GM21360 (cell line): ENCODE results near the gene ZNF165.
"Not testable (repeated sequence)": the region's sequence is repeated elsewhere in the genome, so short reads cannot be mapped to it uniquely, and the experiment has no call there.

ENCODE experiments used
- ATAC-seq: cut with Tn5 transposase; IDR thresholded peaks from one replicate; pipeline ENCODE4 v1.9.1; 2021; ENCODE audit warnings: mild to moderate bottlenecking, moderate library complexity; ENCODE audit not compliant: unreplicated experiment

Gene ZNF165

DNA sequence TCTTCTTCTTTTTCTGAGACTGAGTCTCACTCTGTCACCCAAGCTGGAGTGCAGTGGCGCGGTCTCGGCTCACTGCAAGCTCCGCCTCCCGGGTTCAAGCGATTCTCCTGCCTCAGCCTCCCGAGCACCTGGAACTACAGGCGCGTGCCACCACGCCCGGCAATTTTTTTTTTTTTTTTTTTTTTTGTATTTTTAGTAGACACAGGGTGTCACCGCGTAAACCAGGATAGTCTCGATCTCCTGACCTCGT, at the start of gene ZNF165:
TSS of gene ZNF165 (plus strand) at position 188 of the 250 bp plus-strand sequence. CDS start 4,913 bp downstream, outside the sequence.
- ATAC-seq, result not testable (repeated sequence)

DNA sequence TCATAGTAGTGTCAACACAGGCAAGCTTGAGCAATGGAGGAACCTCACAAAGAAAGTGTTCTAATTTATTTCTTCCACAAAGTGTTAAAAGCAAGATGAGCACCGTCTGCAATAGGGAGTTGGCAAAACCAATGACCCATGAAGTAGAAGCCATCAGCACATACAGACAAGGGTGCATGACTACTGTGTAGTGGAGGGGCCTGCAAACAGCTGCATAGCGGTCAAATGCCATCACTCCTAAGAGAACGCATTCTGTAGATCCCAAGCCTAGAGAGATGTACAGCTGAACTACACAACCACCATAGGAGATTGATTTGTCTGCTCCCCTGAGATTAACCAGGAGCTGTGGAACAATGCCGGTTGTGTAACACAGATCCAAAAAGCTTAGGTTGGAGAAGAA, 26.8 kb upstream of the ZNF165 start:
- no peak for ATAC-seq

DNA sequence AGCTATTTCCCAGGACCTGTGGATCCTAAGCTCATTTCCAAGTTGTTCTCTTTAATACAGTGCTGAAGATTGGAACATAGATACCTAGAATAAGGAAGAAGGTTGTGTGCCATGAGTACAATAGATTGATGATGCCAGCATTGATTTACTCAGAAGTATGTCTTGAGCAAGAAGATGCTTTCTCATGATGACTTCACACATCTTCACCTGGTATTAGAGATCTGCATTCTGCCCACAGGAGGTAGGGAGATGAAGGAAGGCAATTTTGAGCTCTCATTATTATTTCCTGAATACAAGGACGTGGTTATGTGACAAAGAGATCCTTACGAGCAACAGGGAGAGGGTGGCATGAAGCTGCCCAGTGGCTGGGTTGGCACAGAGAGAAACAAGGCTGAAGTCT, 20.0 kb upstream of the ZNF165 start:
- no peak for ATAC-seq

DNA sequence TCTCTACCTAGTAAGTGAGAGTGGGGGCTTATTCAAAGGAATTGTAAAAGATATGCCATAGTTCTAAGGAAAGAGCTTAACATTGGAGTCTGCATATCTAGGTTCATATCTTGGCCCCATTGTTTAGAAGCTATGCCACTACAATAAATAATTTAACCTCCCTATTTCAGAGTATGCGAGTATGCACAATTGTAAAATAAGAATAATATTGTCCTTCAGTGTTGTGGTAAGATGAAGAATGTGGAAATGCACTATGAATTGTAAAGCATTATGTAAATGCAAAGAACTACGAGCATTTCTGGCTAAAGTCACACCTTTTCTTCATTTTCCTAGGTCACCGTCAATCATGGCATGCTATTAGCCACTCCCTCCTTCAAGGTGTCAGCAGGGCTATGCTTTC, 16.1 kb upstream of the ZNF165 start:
- no peak for ATAC-seq

DNA sequence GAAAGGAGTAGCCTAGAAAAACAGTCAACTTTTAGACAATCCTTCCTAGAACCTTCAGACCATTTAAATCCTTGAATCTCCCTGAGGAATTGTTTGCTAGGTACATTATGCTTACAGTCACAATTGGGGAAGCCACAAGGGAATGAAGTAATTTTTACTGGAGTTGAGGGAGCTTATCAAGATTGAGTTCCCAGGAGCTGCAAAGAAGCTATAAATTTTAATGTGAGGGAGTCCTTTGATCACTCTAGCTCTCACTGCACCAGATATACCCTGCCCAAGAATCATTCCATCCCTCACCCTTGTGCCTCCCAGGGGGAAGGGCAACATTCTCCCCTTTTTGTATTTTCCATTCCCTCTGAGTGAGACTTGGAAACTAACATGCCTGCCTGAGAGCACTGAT, 12.3 kb upstream of the ZNF165 start:
- ATAC-seq, result no peak

DNA sequence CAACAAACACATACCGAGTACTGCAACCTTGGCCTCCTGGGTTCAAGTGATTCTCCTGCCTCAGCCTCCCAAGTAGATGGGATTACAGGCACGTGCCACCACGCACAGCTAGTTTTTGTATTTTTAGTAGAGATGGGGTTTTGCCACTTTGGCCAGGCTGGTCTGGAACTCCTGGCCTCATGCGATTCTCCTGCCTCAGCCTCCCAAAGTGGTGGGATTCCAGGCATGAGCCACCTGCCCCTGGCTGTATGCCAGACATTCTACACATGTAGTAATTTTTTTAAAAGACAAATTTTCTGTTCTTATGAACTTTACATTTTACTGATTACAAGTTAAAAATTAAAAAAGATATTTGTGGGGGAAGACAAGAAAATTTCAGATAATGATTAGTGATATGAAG, 9.4 kb upstream of the ZNF165 start:
- not testable (repeated sequence) for ATAC-seq

DNA sequence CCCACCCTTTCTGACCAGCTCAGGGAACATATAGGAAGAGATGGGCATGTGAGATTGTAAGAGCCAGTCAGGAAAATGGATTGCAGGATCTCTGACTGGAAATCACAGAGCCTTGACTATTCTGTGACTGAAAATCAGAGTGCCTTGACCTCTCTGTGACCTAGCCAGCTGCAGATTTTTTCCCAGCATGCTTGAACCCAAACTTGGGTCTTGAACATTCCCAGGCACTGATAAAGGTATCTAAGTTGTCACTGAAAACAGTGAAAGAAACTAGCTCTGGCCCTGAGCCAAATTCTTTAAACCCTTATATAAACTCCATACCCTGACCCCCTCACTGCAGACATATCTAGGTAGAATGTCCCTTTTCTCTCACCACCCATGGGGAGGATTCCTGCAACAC, 2.3 kb upstream of the ZNF165 start:
- ATAC-seq, result no peak

DNA sequence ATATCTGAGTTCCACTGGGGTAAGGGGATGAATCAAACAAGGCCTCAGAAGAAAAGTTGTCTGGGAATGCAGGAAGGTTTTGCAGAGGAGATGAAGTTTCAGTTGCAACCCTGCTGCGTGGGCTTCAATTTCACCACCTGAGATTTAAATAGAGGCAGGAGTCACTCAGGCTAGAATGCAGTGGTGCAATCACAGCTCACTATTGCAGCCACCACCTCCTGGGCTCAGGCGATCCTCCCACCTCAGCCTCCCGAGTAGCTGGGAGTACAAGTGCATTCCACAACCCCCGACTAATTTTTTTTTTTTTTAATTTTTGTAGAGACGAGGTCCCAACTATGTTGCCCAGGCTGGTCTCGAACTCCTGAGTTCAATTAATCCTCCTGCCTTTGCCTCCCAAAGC, 1.5 kb upstream of the ZNF165 start:
- ATAC-seq, result no peak

DNA sequence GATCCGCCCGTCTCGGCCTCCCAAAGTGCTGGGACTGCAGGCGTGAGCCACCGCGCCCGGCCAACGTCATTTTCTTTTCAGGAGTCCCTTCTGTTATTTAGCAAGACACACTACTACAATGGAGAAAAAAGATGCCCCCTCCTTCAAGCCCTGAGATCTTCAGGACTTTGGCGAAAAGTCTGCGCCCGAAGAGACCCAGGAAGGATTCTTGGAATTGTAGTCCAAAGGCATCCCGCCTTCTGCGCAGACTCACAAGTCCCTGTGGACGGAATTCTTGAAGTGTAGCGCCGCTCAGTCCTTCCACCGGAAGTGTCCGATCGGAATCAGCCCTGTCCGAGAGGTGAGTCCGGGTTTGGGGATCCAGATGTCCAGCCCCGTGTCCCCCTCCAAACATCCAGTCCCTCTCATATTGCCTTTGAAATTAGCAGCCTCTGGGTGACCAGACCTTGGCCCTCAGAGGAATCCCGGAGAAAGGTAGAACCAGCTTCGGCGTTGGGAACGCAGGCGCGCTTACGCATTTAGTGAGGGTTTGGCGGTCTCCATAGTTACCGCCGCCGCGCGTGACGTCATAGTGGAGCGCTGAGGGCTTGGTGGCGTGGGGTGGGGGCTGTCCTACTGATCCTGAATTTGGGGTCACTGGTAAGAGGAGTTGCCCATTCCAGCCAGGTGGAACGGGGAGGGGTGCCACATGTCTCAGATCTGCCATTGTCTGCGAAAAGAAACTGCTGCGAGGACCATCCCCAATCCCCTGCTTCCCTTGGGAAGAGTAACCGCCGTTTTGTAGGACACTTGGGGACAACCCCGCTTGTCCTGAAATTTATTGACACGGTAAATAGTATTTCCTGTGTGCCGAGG, 490 bp downstream of the ZNF165 start:
- ATAC-seq, result peak; percentile 59

DNA sequence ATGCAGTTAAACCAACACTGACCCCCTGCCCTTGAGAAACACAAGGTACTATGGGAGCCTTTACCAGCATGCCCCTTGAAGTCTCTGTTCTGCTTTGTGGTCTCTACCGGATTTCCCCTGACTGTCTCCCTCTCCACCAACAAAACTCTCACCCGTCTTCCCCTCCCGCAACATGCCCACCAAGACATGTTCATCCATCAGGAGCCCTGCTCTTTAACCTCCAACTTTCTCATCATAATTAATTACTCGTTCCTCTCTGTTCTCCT, 1.1 kb downstream of the ZNF165 start:
- no peak for ATAC-seq

DNA sequence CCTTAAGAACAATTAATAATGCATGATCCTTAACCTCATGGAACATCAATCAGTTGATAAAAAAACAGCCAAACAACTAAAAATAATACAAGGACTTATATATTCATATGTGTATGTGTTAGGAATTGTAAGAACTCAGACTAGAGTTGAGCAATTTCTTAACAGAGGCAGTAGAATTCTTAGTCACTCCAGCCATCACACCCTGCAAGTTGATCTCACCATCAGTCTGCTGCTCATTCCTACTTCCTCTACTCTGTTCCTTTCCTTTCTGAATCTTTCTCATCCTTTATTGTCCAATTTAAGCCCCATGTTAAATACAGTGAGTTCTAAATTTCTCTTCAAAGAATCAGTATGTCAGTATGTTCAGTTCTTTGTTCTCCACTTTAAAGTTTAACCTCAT, 2.6 kb downstream of the ZNF165 start:
- ATAC-seq, result no peak

DNA sequence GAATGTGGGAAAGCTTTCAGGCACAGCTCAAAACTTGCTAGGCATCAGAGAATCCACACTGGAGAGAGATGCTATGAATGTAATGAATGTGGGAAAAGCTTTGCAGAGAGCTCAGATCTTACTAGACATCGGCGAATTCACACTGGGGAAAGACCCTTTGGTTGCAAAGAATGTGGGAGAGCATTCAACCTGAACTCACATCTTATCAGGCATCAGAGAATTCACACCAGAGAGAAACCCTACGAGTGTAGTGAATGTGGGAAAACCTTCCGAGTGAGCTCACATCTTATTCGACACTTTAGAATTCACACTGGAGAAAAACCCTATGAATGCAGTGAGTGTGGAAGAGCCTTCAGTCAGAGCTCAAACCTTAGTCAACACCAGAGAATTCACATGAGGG, 8.7 kb downstream of the ZNF165 start:
- ATAC-seq, result no peak

DNA sequence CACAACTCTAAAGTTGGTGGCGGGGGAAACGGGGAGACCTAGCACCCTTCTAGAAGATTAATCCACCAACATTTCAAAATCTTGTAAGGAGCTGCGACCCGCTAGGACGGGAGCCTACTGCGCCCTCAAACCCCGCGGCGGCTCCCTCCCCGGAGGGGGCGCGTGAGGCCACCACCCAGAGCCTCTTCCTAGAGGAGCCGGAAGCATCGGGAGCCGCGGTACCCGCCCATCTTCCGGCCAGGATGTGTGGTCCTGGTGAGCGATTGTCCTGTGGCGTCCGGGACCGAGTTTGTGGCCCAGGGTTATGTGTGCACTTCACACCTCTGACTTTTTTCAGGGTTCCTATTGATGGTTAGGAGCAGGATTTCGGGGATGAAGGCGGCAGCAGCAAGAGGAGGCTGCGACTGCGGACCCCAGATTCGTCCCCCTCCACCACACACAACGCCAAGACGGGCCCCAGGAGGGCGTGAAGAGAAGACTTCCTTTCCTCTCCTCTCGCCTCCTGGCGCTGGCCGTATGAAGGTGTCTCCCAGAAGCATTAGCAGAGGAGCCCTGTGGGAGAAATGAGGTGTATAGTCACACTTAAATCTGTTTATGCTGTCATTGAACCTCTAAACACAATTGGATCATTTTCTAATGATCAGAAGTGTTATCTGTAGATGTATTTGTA, 10.7 kb downstream of the ZNF165 start:
- ATAC-seq, result no peak

DNA sequence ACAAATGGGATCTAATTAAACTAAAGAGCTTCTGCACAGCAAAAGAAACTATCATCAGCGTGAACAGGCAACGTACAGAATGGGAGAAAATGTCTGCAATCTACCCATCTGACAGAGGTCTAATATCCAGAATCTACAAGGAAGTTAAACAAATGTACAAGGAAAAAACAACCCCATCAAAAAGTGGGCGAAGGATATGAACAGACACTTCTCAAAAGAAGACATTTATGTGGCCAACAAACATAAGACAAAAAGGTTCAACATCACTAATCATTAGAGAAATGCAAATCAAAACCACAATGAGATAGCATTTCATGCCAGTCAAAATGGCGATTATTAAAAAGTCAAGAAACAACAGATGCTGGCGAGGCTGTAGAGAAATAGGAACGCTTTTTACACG, 21.9 kb downstream of the ZNF165 start:
- not testable (repeated sequence) for ATAC-seq

DNA sequence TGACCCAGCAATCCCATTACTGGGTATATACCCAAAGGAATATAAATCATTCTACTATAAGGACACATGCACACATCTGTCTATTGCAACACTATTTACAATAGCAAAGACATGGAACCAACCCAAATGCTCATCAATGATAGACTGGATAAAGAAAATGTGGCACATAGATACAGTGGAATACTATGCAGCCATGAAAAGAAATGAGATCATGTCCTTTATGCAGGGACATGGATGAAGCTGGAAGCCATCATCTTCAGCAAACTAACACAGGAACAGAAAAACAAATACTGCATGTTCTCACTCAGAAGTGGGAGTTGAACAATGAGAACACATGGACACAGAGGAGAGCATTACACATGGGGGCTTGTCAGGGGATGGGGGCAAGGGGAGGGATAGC, 22.3 kb downstream of the ZNF165 start:
- not testable (repeated sequence) for ATAC-seq

DNA sequence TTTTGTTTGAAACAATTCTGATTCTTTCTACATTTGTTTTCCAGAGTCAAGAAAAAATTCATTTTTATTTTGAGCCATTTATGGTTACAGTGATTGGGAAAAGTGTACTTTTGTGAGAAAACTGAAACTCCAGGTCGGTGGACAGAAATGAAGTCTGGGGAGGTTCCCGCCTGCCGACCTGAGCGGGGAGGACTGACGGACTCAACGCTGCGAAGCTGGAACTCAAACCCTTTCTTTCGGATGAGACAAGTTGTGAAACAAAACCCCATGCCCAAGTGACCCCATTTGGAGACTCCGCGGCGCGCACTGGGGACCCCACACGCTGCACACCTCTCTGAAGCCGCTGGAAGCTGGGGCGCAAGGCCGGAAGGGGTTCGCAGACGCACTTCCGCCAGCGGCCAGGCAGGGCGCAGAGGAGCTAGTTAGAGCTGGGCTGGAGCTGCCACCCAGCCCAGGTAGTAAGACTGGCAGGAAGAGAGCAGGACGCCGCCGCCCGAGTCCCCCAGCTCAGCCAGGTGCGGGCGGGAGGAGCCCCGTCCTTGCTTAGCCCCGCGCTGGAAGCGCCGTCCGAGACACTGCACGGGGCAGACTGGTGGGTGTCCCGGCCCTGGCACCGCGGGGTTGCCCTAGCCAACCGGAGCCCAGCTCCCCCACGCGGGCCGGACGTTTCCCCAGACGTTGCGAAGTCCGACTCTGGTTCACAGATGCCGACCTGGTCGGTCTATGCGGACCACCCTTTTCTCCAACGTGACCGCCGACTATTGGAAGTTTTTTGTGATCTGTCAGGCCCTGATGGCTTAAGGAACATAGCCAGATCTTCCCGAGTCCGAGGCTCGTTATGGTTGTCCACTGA, 24.2 kb downstream of the ZNF165 start:
- peak; percentile 98 for ATAC-seq

DNA sequence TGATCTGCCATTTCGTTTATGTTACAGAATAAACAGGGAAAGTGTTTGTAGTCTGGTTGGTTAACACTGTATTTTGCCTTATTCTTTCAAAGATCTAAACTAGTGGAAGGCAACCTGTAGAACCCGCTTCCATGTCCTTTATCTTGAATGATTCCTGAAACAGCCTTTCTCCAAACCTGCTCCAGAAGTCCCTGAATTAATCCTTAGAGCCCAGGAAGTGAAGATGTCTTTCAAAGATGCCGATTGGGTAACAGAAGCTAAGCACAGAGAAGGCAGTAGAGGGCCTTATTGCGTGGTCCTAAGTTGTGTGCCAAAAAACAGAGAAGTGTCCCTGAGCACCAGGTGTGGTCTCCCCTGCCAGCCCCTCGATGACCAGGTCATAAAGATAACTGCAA, 24.9 kb downstream of the ZNF165 start:
- peak; percentile 32 for ATAC-seq

DNA sequence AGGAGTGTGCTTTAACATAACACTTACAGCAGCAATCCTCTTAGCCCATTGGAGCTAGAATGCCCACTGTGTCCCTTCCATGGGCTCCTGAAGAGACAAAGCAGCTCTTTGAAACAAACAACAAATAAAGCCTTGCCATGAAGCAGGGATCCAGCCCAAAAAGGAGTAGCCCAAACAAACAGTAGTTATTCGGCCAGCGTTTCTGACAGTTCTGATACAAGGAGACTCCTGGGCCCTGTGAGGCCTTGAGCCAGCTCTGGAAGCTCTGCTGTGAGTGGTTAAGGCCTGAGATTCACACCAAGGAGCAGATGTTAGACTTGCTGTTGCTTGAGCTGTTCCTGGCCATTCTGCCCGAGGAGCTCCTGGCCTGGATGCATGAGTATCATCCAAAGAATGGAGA, 27.1 kb downstream of the ZNF165 start:
- no peak for ATAC-seq

DNA sequence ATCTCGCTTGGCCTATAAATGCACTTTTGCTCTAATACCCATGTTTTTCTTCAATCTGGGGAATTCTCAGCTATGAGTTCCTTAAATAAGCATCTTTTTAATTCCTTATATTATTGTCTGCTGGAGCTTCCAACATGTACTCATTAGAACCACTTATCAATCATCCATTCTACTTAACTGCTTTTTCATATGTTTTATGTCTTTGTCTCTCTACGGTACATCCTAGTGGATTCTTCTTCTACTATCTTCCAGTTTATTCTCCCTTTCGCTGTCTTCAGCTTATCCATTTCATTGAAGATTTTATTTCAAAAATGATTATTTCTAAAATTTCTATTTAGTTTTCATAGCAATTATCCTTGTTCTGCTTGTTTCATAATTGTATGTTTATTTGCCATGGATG, 31.6 kb downstream of the ZNF165 start:
- no peak for ATAC-seq

DNA sequence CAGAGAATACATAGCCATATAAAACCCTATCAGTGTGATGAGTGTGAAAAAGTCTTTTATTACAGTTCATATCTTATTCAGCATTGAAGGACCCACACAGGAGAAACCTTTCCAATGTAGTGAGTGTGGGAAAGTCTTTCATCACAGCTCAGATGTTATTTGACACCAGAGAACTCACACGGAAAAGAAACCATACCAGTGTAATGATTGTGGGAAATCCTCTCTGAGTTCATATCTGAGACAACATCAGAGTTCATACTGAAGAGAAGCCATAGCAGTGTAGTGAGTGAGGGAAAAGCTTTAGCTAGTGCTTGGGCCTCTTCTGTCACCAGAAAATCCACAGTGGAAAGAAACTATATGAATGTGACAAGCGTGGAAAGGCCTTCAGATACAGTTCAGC, 35.4 kb downstream of the ZNF165 start:
- ATAC-seq, result no peak

DNA sequence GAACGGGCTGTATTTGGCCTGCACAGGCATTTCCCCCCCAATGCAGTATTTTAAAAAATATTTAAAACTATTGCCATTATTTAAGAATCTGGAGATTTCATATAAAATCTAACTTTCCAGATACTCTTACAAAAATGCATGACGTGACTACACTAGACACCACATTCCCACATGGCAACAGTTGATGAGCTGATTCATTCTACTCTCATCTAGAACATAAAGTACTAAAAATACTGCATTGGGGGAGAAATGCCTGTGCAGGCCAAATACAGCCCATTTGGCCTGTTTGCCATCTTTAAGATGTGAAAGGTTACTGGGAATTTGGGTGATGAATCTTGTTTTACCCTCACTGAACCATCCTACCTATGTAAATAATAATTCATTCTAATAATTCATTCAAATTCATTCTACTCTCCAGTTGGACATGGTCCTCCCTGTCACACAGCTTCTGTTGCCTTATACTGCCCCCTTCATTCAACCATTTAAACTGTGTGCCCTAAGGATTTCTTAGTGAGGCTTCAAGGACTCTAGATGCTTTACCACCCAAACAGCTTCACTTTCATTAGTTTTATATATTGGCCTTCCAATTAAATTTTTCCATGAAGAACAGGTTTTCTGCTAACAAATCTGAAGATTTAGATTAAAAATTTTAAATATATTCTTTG, 37.1 kb downstream of the ZNF165 start:
- no peak for ATAC-seq

DNA sequence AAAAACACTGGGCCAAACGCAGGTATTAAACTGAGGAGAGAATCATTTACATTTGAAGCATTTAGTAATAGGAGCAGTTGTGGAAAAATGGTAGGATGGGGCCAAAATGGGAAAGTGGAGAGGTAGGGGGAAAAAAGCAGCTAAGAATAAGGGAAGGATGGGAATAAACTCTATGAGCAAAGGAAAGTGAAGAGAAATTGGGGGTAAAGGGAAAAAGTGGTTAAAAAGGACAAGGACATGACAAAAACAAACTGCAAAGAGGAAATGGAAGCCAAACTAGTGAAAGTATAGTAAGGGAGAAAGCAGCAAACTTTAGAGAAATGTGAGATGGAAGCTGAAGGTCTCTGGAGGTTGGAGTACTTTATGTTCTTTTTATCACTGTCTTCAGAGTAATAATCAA, 37.8 kb downstream of the ZNF165 start:
- no peak for ATAC-seq
